Skin epidermis (tissue), 12 donors: Measurements from ENCODE around the gene BEX4.
"Not testable (repeated sequence)": the region's sequence is repeated elsewhere in the genome, so short reads cannot be mapped to it uniquely, and the experiment has no call there.

Experiments used
- H3K27ac ChIP-seq, 21 experiments: fragments of 200-600 bp; sonication (generic) in 11 of 21; one replicate each; pipeline ENCODE4 v1.5.0; 2020; ENCODE audit warnings: mild to moderate bottlenecking in 3 of 21, inconsistent platforms in 2 of 21, moderate library complexity in 2 of 21
- H3K4me3 ChIP-seq, 7 experiments: fragments of 200-600 bp; sonication (generic) in 2 of 7; one replicate each; pipeline ENCODE4 v1.5.0; 2020; ENCODE audit warnings: inconsistent platforms in 2 of 7, mild to moderate bottlenecking in 2 of 7, moderate library complexity in 1 of 7

BEX4 gene

GRCh38 chrX:103234869-103235268 is 20.0 kb downstream of the BEX4 start:
- Histone ChIP-seq H3K27ac (no peak overlapping the region), H3K4me3 (no peak overlapping the region)

GRCh38 chrX:103235608-103236007 is 20.7 kb downstream of the BEX4 start:
- H3K4me3 ChIP-seq, H3K27ac ChIP-seq: not testable (repeated sequence)

GRCh38 chrX:103236296-103236695 is 21.4 kb downstream of the BEX4 start:
- Histone ChIP-seq H3K4me3 (no peak overlapping the region), H3K27ac (no peak overlapping the region)

- no peak overlapping the region for H3K4me3 ChIP-seq
These were observed 25.2 kb downstream of the BEX4 start for GRCh38 chrX:103240155-103240554.

GRCh38 chrX:103248553-103248952 is 33.6 kb downstream of the BEX4 start:
- Histone ChIP-seq H3K27ac (no peak overlapping the region), H3K4me3 (no peak overlapping the region)

More at GRCh38 chrX:103240155-103240554, 25.2 kb downstream of the BEX4 start:
- no peak overlapping the region for H3K27ac ChIP-seq

GRCh38 chrX:103249805-103250204 is 34.9 kb downstream of the BEX4 start:
- Histone ChIP-seq H3K4me3 (no peak overlapping the region), H3K27ac (no peak overlapping the region)

GRCh38 chrX:103250977-103251376 is 36.1 kb downstream of the BEX4 start:
- H3K27ac ChIP-seq, result no peak overlapping the region
- no peak overlapping the region for H3K4me3 ChIP-seq

GRCh38 chrX:103253608-103254007 is 38.7 kb downstream of the BEX4 start:
- H3K27ac ChIP-seq, result peak overlapping the region in 15 of 21 experiments; percentile 54 to 86 (median 83)

GRCh38 chrX:103254171-103254824 is 39.4 kb downstream of the BEX4 start:
- H3K4me3 ChIP-seq, result peak overlapping the region; percentile 50 to 60 (median 54)
- peak overlapping the region in 20 of 21 experiments; percentile 43 to 86 (median 81) for H3K27ac ChIP-seq

More at GRCh38 chrX:103253608-103254007, 38.7 kb downstream of the BEX4 start:
- H3K4me3 ChIP-seq, result peak overlapping the region; percentile 50 to 60 (median 54)

GRCh38 chrX:103254921-103255493 is 40.1 kb downstream of the BEX4 start, which contains the start of gene TCEAL8:
TCEAL8 (minus strand) TSS chrX:103255155; CDS start chrX:103253979, 1,176 bp downstream.
- peak within 1 kb of the TSS; percentile 50 to 60 (median 54) for H3K4me3 ChIP-seq

GRCh38 chrX:103256651-103257050 is 41.7 kb downstream of the BEX4 start:
- no peak overlapping the region for H3K27ac ChIP-seq

More at GRCh38 chrX:103254921-103255493, 40.1 kb downstream of the BEX4 start, which contains the start of gene TCEAL8:
- H3K27ac ChIP-seq, result peak within 1 kb of the TSS in 20 of 21 experiments; percentile 43 to 86 (median 81)

GRCh38 chrX:103258275-103258674 is 43.4 kb downstream of the BEX4 start:
- H3K27ac ChIP-seq, result no peak overlapping the region
- no peak overlapping the region for H3K4me3 ChIP-seq

More at GRCh38 chrX:103256651-103257050, 41.7 kb downstream of the BEX4 start:
- no peak overlapping the region for H3K4me3 ChIP-seq
